ENCODE measurements around the gene MAST1. TPM values are rescaled to one million over a fixed set of nuclear protein-coding genes. Genes with fewer than 3 reads are reported as not detected.

The MAST1 gene
- total RNA-seq, 1 experiment from 2014 or later: 2.6 TPM

GRCh38 chr19:12837225-12837624 lies 1.1 kb upstream of the MAST1 start:
- intact Hi-C loops (cut with micrococcal nuclease; ENCODE audit: unreplicated experiment): no loop called here
- Mint-ChIP-seq H3K27me3 (ENCODE audit: unreplicated experiment) (peaks cover 61% of the 10 kb centered on the region), H3K4me3 (ENCODE audit: low read depth, unreplicated experiment) (no peak overlapping the region)

DNA sequence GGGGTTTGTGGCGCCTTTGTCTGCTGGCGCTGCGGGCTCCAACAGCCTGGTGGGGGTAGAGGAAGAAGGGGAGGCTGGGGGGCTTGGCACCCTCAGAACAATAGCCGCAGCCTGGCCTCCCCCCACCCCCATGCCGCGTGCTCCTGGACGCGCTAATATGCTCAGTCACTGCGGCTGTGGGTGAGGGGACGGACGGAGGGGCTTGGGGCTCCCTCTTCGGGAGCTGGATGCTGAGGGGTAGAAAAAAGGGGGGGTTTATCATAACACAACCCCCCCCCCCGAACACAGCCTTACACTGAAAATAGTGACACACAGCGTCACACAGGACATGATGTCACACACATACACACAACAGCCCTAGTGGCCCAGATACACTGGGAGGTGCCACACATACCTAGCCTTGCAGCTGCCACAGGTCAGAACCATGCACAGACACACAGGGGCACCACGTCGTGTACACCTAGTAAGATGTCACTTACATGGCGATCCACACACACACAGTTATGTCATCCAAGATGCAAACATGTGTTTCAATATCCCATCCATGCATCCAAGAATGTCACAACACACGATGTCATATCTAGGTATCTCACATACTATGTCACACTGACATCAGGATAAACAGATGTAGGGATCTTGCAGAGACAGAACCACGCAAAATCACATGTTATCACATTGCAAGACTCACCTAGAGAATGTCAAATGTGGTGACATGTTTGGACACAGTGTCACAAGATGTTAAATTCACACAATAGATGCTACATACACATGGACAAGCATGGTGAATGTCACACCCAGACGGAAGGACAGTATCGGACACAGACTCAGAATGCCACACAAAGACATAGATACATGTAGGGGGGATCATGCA lies 806 bp downstream of the MAST1 start:
- peaks cover 9% of the 10 kb centered on the region for H3K36me3 Mint-ChIP-seq (ENCODE audit: insufficient read depth, unreplicated experiment)
- BruUV-seq (replicated peaks): no TSS peak
- TF ChIP-seq, protein P1, sequence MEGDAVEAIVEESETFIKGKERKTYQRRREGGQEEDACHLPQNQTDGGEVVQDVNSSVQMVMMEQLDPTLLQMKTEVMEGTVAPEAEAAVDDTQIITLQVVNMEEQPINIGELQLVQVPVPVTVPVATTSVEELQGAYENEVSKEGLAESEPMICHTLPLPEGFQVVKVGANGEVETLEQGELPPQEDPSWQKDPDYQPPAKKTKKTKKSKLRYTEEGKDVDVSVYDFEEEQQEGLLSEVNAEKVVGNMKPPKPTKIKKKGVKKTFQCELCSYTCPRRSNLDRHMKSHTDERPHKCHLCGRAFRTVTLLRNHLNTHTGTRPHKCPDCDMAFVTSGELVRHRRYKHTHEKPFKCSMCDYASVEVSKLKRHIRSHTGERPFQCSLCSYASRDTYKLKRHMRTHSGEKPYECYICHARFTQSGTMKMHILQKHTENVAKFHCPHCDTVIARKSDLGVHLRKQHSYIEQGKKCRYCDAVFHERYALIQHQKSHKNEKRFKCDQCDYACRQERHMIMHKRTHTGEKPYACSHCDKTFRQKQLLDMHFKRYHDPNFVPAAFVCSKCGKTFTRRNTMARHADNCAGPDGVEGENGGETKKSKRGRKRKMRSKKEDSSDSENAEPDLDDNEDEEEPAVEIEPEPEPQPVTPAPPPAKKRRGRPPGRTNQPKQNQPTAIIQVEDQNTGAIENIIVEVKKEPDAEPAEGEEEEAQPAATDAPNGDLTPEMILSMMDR (IDR thresholded peaks at IDR 0.05; ENCODE audit: unreplicated experiment): no peak
- CTCF ChIA-PET: no interaction called here
- H3K27ac Mint-ChIP-seq (ENCODE audit: unreplicated experiment): no peak overlapping the region
- peak overlapping the region; percentile 64 for H3K4me3 Mint-ChIP-seq (ENCODE audit: low read depth, unreplicated experiment)
- no peaks in the 10 kb centered on the region for H3K9me3 Mint-ChIP-seq (ENCODE audit: low read depth, unreplicated experiment)
- DNase-seq: no peak
- H3K4me1 Mint-ChIP-seq (ENCODE audit: low read depth, unreplicated experiment): no peaks in the 10 kb centered on the region
- H3K27me3 Mint-ChIP-seq (ENCODE audit: unreplicated experiment): peaks cover 54% of the 10 kb centered on the region
- intact Hi-C loops (cut with micrococcal nuclease; ENCODE audit: unreplicated experiment): no loop called here

More at GRCh38 chr19:12837225-12837624, 1.1 kb upstream of the MAST1 start:
- Mint-ChIP-seq H3K27ac (ENCODE audit: unreplicated experiment) (no peak overlapping the region), H3K4me1 (ENCODE audit: low read depth, unreplicated experiment) (peaks cover 6% of the 10 kb centered on the region), H3K9me3 (ENCODE audit: low read depth, unreplicated experiment) (no peaks in the 10 kb centered on the region), H3K36me3 (ENCODE audit: insufficient read depth, unreplicated experiment) (peaks cover 15% of the 10 kb centered on the region)
- BruUV-seq (replicated peaks): no TSS peak
- TF ChIP-seq, protein P1 (IDR thresholded peaks at IDR 0.05; ENCODE audit: unreplicated experiment): no peak
- CTCF ChIA-PET: no interaction called here
- no peak for DNase-seq

GRCh38 chr19:12840091-12841079 lies 2.1 kb downstream of the MAST1 start:
- TF ChIP-seq, protein P1 (IDR thresholded peaks at IDR 0.05; ENCODE audit: unreplicated experiment): no peak
- Mint-ChIP-seq H3K27ac (ENCODE audit: unreplicated experiment) (no peak overlapping the region), H3K36me3 (ENCODE audit: insufficient read depth, unreplicated experiment) (peaks cover 9% of the 10 kb centered on the region), H3K4me3 (ENCODE audit: low read depth, unreplicated experiment) (no peak overlapping the region), H3K4me1 (ENCODE audit: low read depth, unreplicated experiment) (no peaks in the 10 kb centered on the region), H3K9me3 (ENCODE audit: low read depth, unreplicated experiment) (no peaks in the 10 kb centered on the region), H3K27me3 (ENCODE audit: unreplicated experiment) (peaks cover 44% of the 10 kb centered on the region)
- CTCF ChIA-PET: no interaction called here
- intact Hi-C loops (cut with micrococcal nuclease; ENCODE audit: unreplicated experiment): no loop called here
- no TSS peak for BruUV-seq (replicated peaks)
- peak; percentile 59 for DNase-seq

DNA sequence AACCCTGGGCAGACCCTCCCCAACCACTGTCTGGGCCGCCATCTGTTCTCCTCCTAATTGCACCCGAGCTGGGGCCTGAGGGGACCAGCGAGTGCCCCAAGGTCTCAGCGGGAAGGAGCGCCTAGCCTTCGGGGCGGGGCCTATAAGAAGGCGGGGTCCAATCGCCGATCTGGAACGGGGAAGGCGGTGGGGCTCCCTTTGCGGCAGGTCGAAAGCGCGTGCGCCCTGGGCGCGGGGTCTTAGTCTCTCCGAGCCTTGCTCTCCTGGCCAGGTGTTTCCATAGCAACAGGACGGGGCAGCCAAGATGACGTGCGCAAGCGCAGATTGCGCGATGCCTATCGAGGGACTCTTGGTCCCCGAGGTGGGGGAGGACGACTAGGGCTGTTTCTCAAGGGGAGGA lies 2.8 kb downstream of the MAST1 start:
- no peak for DNase-seq
- Mint-ChIP-seq H3K9me3 (ENCODE audit: low read depth, unreplicated experiment) (no peaks in the 10 kb centered on the region), H3K4me1 (ENCODE audit: low read depth, unreplicated experiment) (no peaks in the 10 kb centered on the region), H3K27ac (ENCODE audit: unreplicated experiment) (no peak overlapping the region), H3K36me3 (ENCODE audit: insufficient read depth, unreplicated experiment) (peaks cover 9% of the 10 kb centered on the region), H3K27me3 (ENCODE audit: unreplicated experiment) (peaks cover 44% of the 10 kb centered on the region), H3K4me3 (ENCODE audit: low read depth, unreplicated experiment) (no peak overlapping the region)
- no TSS peak for BruUV-seq (replicated peaks)
- intact Hi-C loops (cut with micrococcal nuclease; ENCODE audit: unreplicated experiment): no loop called here
- TF ChIP-seq, protein P1 (IDR thresholded peaks at IDR 0.05; ENCODE audit: unreplicated experiment): no peak
- CTCF ChIA-PET: no interaction called here
